Fibroblast of villous mesenchyme (primary cell): ENCODE results near the gene IL25. TPM values are rescaled to one million over a fixed set of nuclear protein-coding genes. Genes with fewer than 3 reads are reported as not detected.
A peak's percentile ranks its signal among the peaks of the same experiment; 100 is the strongest.

Experiments used
- DNase-seq: peaks from one replicate; pipeline ENCODE4 v3.0.0-alpha.2; 2010; ENCODE audit warnings: low read depth
- H3K4me3 ChIP-seq: 2 replicates; pipeline ENCODE4 v1.5.1; 2011; ENCODE audit warnings: low read depth, mild to moderate bottlenecking, low read length
- CTCF ChIP-seq: IDR thresholded peaks from 2 replicates; pipeline ENCODE4 v1.5.1; 2012; ENCODE audit warnings: low read depth, mild to moderate bottlenecking, low read length; ENCODE audit not compliant: insufficient read depth
- total RNA-seq: library from RNA; depleted of rRNA; stranded (reverse); fragments of >200 nt; gene quantifications from 2 replicates; pipeline ENCODE4 v1.2.3, GENCODE V29; 2012

The IL25 gene
- total RNA-seq, 1 donor = not detected

DNA sequence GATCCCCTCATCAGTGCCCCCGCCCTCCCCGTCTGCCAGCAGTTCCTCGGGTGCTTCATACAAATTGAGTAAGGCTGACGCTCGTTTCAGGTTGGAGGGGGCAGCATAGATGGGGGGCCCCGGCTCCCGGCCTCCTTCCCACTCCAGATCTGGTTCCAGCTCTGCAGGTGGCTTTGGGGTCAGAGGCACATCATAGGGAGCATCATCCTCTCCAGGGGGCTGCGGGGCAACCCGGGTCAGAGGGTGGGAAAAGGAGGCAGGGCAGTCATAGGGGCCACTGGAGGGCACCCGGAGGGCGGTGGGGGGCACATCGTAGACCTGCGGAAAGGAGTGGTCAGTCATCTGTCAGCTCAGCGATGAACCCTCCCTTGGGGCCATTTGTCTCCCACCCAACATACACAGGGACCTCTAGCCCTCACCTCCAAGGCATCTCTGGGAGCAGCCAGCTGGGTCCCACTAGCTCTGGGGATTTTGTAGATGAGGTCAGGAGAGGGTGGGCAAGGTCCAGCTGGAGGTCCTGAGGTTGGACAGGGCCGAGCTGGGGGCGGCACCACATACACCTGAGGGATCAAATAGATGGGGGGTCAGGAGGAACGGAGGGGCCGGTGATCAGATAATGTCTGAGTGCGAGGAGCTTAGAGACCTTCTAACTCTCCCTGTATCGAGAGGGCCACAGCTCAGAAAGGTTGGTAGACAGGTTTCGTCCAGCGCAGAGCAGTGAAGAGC lies 12.7 kb upstream of the IL25 start:
- TF ChIP-seq CTCF = no peak
- H3K4me3 ChIP-seq = no peak overlapping the region
- no peak for DNase-seq

DNA sequence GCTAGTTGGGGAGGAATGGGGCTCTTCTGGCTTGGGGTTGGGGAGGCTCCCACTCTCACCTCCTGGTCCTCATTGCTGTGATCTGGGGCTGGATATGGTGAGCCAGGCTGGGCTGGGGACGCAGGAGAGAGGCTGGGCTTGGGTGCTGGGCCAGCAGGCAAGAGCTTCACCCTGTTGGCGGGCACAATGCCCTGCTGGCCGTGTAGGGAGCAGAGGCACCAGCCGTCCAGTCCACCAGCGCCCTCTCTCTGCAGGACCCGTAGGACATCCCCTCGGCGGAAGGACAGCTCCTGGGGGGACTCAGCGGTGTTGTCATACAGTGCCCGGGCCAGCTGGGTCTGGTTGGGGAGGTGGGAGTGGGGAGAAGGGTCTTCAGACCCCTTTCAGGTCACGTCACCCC lies 12.1 kb upstream of the IL25 start:
- no peak for DNase-seq
- no peak for TF ChIP-seq CTCF
- no peak overlapping the region for H3K4me3 ChIP-seq

DNA sequence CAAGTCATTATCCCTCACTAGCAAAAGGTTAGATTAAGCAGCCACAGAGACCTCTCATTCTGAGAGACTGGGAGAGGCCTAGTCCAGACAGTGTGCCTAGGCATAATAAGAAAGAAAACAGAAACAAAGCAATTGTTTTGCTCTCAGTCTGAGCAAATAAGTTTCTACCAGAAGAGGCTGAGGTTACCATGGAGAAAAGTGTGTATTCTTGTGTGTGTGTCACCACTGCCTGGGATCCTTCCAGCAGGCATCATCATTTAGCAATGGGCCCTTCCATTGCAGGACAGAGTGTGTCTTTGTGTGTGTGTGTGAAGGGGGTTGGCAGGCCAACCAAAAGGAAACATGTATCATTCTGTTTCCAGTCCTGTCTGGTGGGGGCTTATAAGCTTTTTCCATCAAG lies 11.3 kb upstream of the IL25 start:
- no peak for TF ChIP-seq CTCF
- peak; percentile 29 for DNase-seq
- no peak overlapping the region for H3K4me3 ChIP-seq

- no peak overlapping the region for H3K4me3 ChIP-seq
- TF ChIP-seq CTCF = no peak
- no peak for DNase-seq
Measured at GRCh38 chr14:23361763-23362162, 10.8 kb upstream of the IL25 start.

- DNase-seq = peak; percentile 11
- no peak overlapping the region for H3K4me3 ChIP-seq
- peak; percentile 17 for TF ChIP-seq CTCF
Measured at GRCh38 chr14:23362200-23362599, 10.4 kb upstream of the IL25 start.

GRCh38 chr14:23364164-23365035 lies 8.2 kb upstream of the IL25 start:
- no peak for TF ChIP-seq CTCF
- peak overlapping the region; percentile 60 for H3K4me3 ChIP-seq
- DNase-seq = peak; percentile 19
